Stimulated activated CD8-positive, alpha-beta memory T cell treated with anti-CD3 and anti-CD28 coated beads, Interleukin-4, amount 100 ng/mL, for 4 hours (primary cell): ENCODE measurements around the gene PEX13.
A peak's percentile ranks its signal among the peaks of the same experiment; 100 is the strongest.

Experiments used
- DNase-seq, 2 donors: peaks; one replicate each; pipeline ENCODE4 v3.0.0-alpha.2; 2020; ENCODE audit warnings: low read depth in 2 of 2, low spot score in 1 of 2

PEX13 gene

GRCh38 chr2:61065714-61066709 lies 48.5 kb downstream of the PEX13 start, which contains the start of gene SANBR:
TSS of gene SANBR (plus strand) at chr2:61065871. CDS start at chr2:61070351, 4,480 bp downstream.
- DNase-seq = peak; percentile 45 to 69

- no peak for DNase-seq
These were observed 56.6 kb downstream of the PEX13 start for GRCh38 chr2:61074100-61074499.

GRCh38 chr2:61085883-61086282 lies 68.4 kb downstream of the PEX13 start:
- no peak for DNase-seq

- DNase-seq = no peak
These were observed 72.3 kb downstream of the PEX13 start for GRCh38 chr2:61089797-61090196.

GRCh38 chr2:61090386-61090921 lies 72.9 kb downstream of the PEX13 start:
- DNase-seq = no peak

- DNase-seq = no peak
These were observed 74.0 kb downstream of the PEX13 start for GRCh38 chr2:61091485-61091884.

GRCh38 chr2:61096438-61096837 lies 78.9 kb downstream of the PEX13 start:
- no peak for DNase-seq

- no peak for DNase-seq
These were observed 83.3 kb downstream of the PEX13 start for GRCh38 chr2:61100801-61101200.
